ENCODE measurements around the gene UBE2S.

The UBE2S gene

GRCh38 chr19:55443045-55443823 is 35.6 kb upstream of the UBE2S start, which contains the start of gene SHISA7:
Gene SHISA7 (minus strand): TSS chr19:55443300. CDS start chr19:55442863, 437 bp downstream.
- no peak within 1 kb of the TSS for H3K4me3 ChIP-seq (ENCODE audit: low read length)
- no peak for TF ChIP-seq CTCF (conservative IDR thresholded peaks at IDR 0.05; ENCODE audit: low read depth, low read length)
- no peak for DNase-seq (ENCODE audit: low read depth)

GRCh38 chr19:55442372-55442961 is 34.9 kb upstream of the UBE2S start:
- no peak for DNase-seq (ENCODE audit: low read depth)
- no peak for TF ChIP-seq CTCF (conservative IDR thresholded peaks at IDR 0.05; ENCODE audit: low read depth, low read length)
- H3K4me3 ChIP-seq (ENCODE audit: low read length), result no peak overlapping the region

- TF ChIP-seq CTCF (conservative IDR thresholded peaks at IDR 0.05; ENCODE audit: low read depth, low read length), result no peak
- no peak overlapping the region for H3K4me3 ChIP-seq (ENCODE audit: low read length)
- DNase-seq (ENCODE audit: low read depth), result no peak
Measured at GRCh38 chr19:55441692-55442321, 34.2 kb upstream of the UBE2S start.

GRCh38 chr19:55441319-55441691 is 33.7 kb upstream of the UBE2S start:
- no peak for DNase-seq (ENCODE audit: low read depth)

GRCh38 chr19:55440411-55441105 is 33.0 kb upstream of the UBE2S start:
- no peak for TF ChIP-seq CTCF (conservative IDR thresholded peaks at IDR 0.05; ENCODE audit: low read depth, low read length)
- no peak for DNase-seq (ENCODE audit: low read depth)
- H3K4me3 ChIP-seq (ENCODE audit: low read length), result no peak overlapping the region

More at GRCh38 chr19:55441319-55441691, 33.7 kb upstream of the UBE2S start:
- TF ChIP-seq CTCF (conservative IDR thresholded peaks at IDR 0.05; ENCODE audit: low read depth, low read length), result no peak
- H3K4me3 ChIP-seq (ENCODE audit: low read length), result no peak overlapping the region

- DNase-seq (ENCODE audit: low read depth), result no peak
- TF ChIP-seq CTCF (conservative IDR thresholded peaks at IDR 0.05; ENCODE audit: low read depth, low read length), result no peak
- H3K4me3 ChIP-seq (ENCODE audit: low read length), result no peak overlapping the region
Measured at GRCh38 chr19:55439052-55439451, 31.5 kb upstream of the UBE2S start.
